H1 (cell line): Measurements from ENCODE around the gene HYAL4. TPM values are rescaled to one million over a fixed set of nuclear protein-coding genes. Genes with fewer than 3 reads are reported as not detected.

Experiments used
- CTCF ChIA-PET: fragments of 300-600 bp; sonication (Branson Sonifier 250); formaldehyde crosslinking; loops from one replicate; lab custom pipeline; 2021; ENCODE audit not compliant: partially characterized antibody; lab: Charles Lee
- POLR2A ChIA-PET: fragments of 300-600 bp; sonication (Branson Sonifier 250); formaldehyde crosslinking; loops from one replicate; lab custom pipeline; 2021; ENCODE audit warnings: inconsistent platforms; ENCODE audit not compliant: partially characterized antibody; lab: Charles Lee
- DNase-seq, 2 experiments: peaks; one replicate each; pipeline versions ENCODE4 v3.0.0 to v3.0.0-alpha.2; 2010 to 2022; ENCODE audit warnings: low spot score in 2 of 2, low read depth in 1 of 2, mixed read lengths in 1 of 2
- FAIRE-seq: peaks from 2 replicates; lab custom pipeline; 2011; peaks lifted over from hg19 to GRCh38; lab: Jason Lieb, UNC
- H2AFZ ChIP-seq: 2 replicates; pipeline ENCODE4 v1.8.1; 2012; ENCODE audit warnings: low read length, inconsistent platforms
- H2AK5ac ChIP-seq: 2 replicates; pipeline ENCODE4 v1.6.1; 2013; ENCODE audit warnings: low read depth, low read length
- H2BK120ac ChIP-seq: replicated peaks from 2 replicates; pipeline ENCODE3; 2013; ENCODE audit warnings: low read depth, low read length, inconsistent platforms
- H2BK12ac ChIP-seq: 2 replicates; pipeline ENCODE4 v1.6.1; 2013; ENCODE audit warnings: low read depth, low read length
- H2BK15ac ChIP-seq: 2 replicates; pipeline ENCODE4 v1.6.1; 2013; ENCODE audit warnings: low read length
- H2BK20ac ChIP-seq: 2 replicates; pipeline ENCODE4 v1.6.1; 2013; ENCODE audit warnings: low read length
- H2BK5ac ChIP-seq: 2 replicates; pipeline ENCODE4 v1.6.1; 2013; ENCODE audit warnings: low read depth, low read length
- H3K14ac ChIP-seq: 2 replicates; pipeline ENCODE4 v1.6.1; 2013; ENCODE audit warnings: inconsistent platforms; ENCODE audit not compliant: insufficient read length
- H3K18ac ChIP-seq: 2 replicates; pipeline ENCODE4 v1.6.1; 2013; ENCODE audit warnings: low read length; ENCODE audit errors: extremely low read depth
- H3K23ac ChIP-seq: 2 replicates; pipeline ENCODE4 v1.6.1; 2013; ENCODE audit warnings: inconsistent platforms; ENCODE audit not compliant: insufficient read length
- H3K23me2 ChIP-seq: 2 replicates; pipeline ENCODE4 v1.6.1; 2013; ENCODE audit warnings: low read depth, low read length
- H3K27ac ChIP-seq: 2 replicates; pipeline ENCODE4 v1.6.1; 2011; ENCODE audit warnings: low read depth, low read length, inconsistent platforms
- H3K27me3 ChIP-seq, 4 experiments: replicated peaks in 1 of 4; 1 replicate in 1 of 4; 2 replicates in 3 of 4; pipeline versions ENCODE4 v1.6.1 to v1.8.1; 2011 to 2013; ENCODE audit warnings: low read length in 3 of 4, mild to moderate bottlenecking in 3 of 4, inconsistent platforms in 2 of 4, mixed read lengths in 2 of 4, moderate library complexity in 1 of 4; ENCODE audit not compliant: control insufficient read depth in 3 of 4, insufficient read depth in 3 of 4; ENCODE audit errors: extremely low read depth in 1 of 4
- H3K36me3 ChIP-seq, 4 experiments: 2 replicates each; pipeline versions ENCODE4 v1.6.1 to v1.8.1; 2011 to 2013; ENCODE audit warnings: mild to moderate bottlenecking in 4 of 4, low read length in 3 of 4, moderate library complexity in 2 of 4, control low read depth in 1 of 4, inconsistent platforms in 1 of 4; ENCODE audit not compliant: insufficient read depth in 4 of 4, control insufficient read depth in 2 of 4
- H3K4ac ChIP-seq: replicated peaks from 2 replicates; pipeline ENCODE3; 2013; ENCODE audit warnings: low read length, low read depth, mixed read lengths, inconsistent platforms; ENCODE audit not compliant: insufficient read length
- H3K4me1 ChIP-seq, 4 experiments: replicated peaks in 1 of 4; 1 replicate in 1 of 4; 2 replicates in 3 of 4; pipeline versions ENCODE4 v1.6.1 to v1.8.1; 2011 to 2013; ENCODE audit warnings: low read length in 3 of 4, inconsistent platforms in 2 of 4, mixed read lengths in 1 of 4; ENCODE audit not compliant: insufficient read depth in 4 of 4, control insufficient read depth in 3 of 4
- H3K4me2 ChIP-seq, 2 experiments: 2 replicates each; pipeline versions ENCODE4 v1.6.1 to v1.8.1; 2011 to 2013; ENCODE audit warnings: low read depth in 2 of 2, low read length in 2 of 2, control low read depth in 1 of 2, inconsistent platforms in 1 of 2, mild to moderate bottlenecking in 1 of 2; ENCODE audit not compliant: insufficient read depth in 1 of 2
- H3K4me3 ChIP-seq, 4 experiments: fragments of 200-600, 300-600 bp in 1 of 4; sonication (generic), shearing (Covaris generic), sonication (Bioruptor Twin) in 1 of 4; 2 replicates each; pipeline versions ENCODE4 v1.5.1 to v1.8.1; 2011 to 2016; ENCODE audit warnings: low read length in 4 of 4, low read depth in 3 of 4, control low read depth in 2 of 4, inconsistent platforms in 2 of 4, mild to moderate bottlenecking in 2 of 4, mixed read lengths in 1 of 4, moderate library complexity in 1 of 4; ENCODE audit not compliant: insufficient read depth in 2 of 4; ENCODE audit errors: extremely low read depth in 1 of 4
- H3K56ac ChIP-seq: replicated peaks from 2 replicates; pipeline ENCODE3; 2013; ENCODE audit warnings: low read depth, mild to moderate bottlenecking, mixed read lengths, low read length, inconsistent platforms; ENCODE audit not compliant: insufficient read length
- H3K79me1 ChIP-seq: 2 replicates; pipeline ENCODE4 v1.6.1; 2013; ENCODE audit warnings: low read depth, low read length, control low read depth
- H3K79me2 ChIP-seq, 2 experiments: 2 replicates each; pipeline versions ENCODE4 v1.6.1 to v1.8.1; 2012 to 2013; ENCODE audit warnings: low read length in 2 of 2, mild to moderate bottlenecking in 2 of 2, inconsistent platforms in 1 of 2; ENCODE audit not compliant: insufficient read depth in 2 of 2, control insufficient read depth in 1 of 2
- H3K9ac ChIP-seq, 4 experiments: replicated peaks in 1 of 4; 1 replicate in 1 of 4; 2 replicates in 3 of 4; pipeline versions ENCODE4 v1.6.1 to v1.8.1; 2011 to 2013; ENCODE audit warnings: low read depth in 3 of 4, low read length in 3 of 4, control low read depth in 2 of 4, mild to moderate bottlenecking in 2 of 4, moderate library complexity in 2 of 4, inconsistent platforms in 1 of 4; ENCODE audit errors: extremely low read depth in 1 of 4
- H3K9me3 ChIP-seq, 2 experiments: 2 replicates each; pipeline versions ENCODE4 v1.6.1 to v1.8.1; 2012 to 2013; ENCODE audit warnings: mild to moderate bottlenecking in 2 of 2, moderate library complexity in 2 of 2, control low read depth in 1 of 2, inconsistent platforms in 1 of 2, low read depth in 1 of 2, low read length in 1 of 2, mixed read lengths in 1 of 2; ENCODE audit not compliant: insufficient read depth in 2 of 2
- H4K20me1 ChIP-seq, 2 experiments: replicated peaks in 1 of 2; 2 replicates each; pipeline versions ENCODE3 to v1.8.1; 2011 to 2013; ENCODE audit warnings: inconsistent platforms in 2 of 2, low read length in 2 of 2, mild to moderate bottlenecking in 1 of 2; ENCODE audit not compliant: insufficient read depth in 2 of 2, control insufficient read depth in 1 of 2
- H4K5ac ChIP-seq: 2 replicates; pipeline ENCODE4 v1.6.1; 2013; ENCODE audit warnings: low read length, low read depth, mixed read lengths, inconsistent platforms; ENCODE audit not compliant: insufficient read length
- H4K8ac ChIP-seq: 2 replicates; pipeline ENCODE4 v1.8.0; 2013; ENCODE audit warnings: mild to moderate bottlenecking, moderate library complexity, low read length, inconsistent platforms; ENCODE audit not compliant: insufficient read depth; ENCODE audit errors: extremely low read depth
- H4K91ac ChIP-seq: replicated peaks from 2 replicates; pipeline ENCODE3; 2013; ENCODE audit warnings: low read length, mixed read lengths, inconsistent platforms; ENCODE audit not compliant: insufficient read length
- ASH2L ChIP-seq: fragments of 200-600, 300-600 bp; sonication (generic); IDR thresholded peaks from one replicate; pipeline ENCODE4 v1.7.1; 2017; ENCODE audit warnings: low read length
- BCL11A ChIP-seq, 2 experiments: IDR thresholded peaks; one replicate each; pipeline ENCODE4 v1.6.1; 2011; ENCODE audit warnings: low read depth in 2 of 2, low read length in 2 of 2, mild to moderate bottlenecking in 2 of 2
- EGR1 ChIP-seq: IDR thresholded peaks from 2 replicates; pipeline ENCODE4 v1.6.1; 2011; ENCODE audit warnings: low read depth, low read length, borderline replicate concordance
- GTF2F1 ChIP-seq: IDR thresholded peaks from 2 replicates; pipeline ENCODE4 v1.6.1; 2012; ENCODE audit warnings: low read depth, low read length, improper control_type of control experiment, borderline replicate concordance
- HDAC6 ChIP-seq: IDR thresholded peaks from one replicate; pipeline ENCODE4 v1.7.1; 2012; ENCODE audit warnings: low read depth, mild to moderate bottlenecking, inconsistent platforms, low read length, moderate library complexity
- MAFK ChIP-seq: IDR thresholded peaks from 2 replicates; pipeline ENCODE4 v1.6.1; 2012; ENCODE audit warnings: low read depth, mild to moderate bottlenecking, improper control_type of control experiment, low read length
- RXRA ChIP-seq: IDR thresholded peaks from 2 replicates; pipeline ENCODE4 v1.6.1; 2011; ENCODE audit warnings: low read depth, mild to moderate bottlenecking, low read length, moderate library complexity; ENCODE audit not compliant: insufficient read depth
- ZNF274 ChIP-seq: IDR thresholded peaks from 2 replicates; pipeline ENCODE4 v1.7.0; 2012; ENCODE audit warnings: low read length, borderline replicate concordance; ENCODE audit errors: extremely low read depth
- WGBS, 2 experiments: shearing (Covaris generic) in 1 of 2; methylation state at CpG; one replicate each; pipeline versions ENCODE4 v1.1.6 to v1.1.7; 2013 to 2015; ENCODE audit warnings: low lambda C conversion rate in 2 of 2, mixed read lengths in 2 of 2, inconsistent platforms in 1 of 2, low coverage in 1 of 2, missing lambda C conversion rate in 1 of 2; ENCODE audit not compliant: insufficient replicate concordance in 2 of 2, insufficient coverage in 1 of 2, insufficient read length in 1 of 2; ENCODE audit errors: extremely low coverage in 1 of 2, missing lambda C conversion rate in 1 of 2; 5-methylcytosine and 5-hydroxymethylcytosine counted together
- polyA plus RNA-seq, 7 experiments: library from polyadenylated mRNA; depleted of rRNA in 3 of 7; stranded (reverse) in 5 of 7; unstranded in 2 of 7; fragments of >200 nt in 5 of 7; fragments of 200-250 nt in 2 of 7; gene quantifications; 1 replicate in 5 of 7; 2 replicates in 1 of 7; 4 replicates in 1 of 7; pipeline versions ENCODE4 v1.2.1 to v1.2.3, GENCODE V29; 2011 to 2013; ENCODE audit warnings: missing spikeins in 2 of 7, mixed read lengths in 2 of 7
- total RNA-seq: library from RNA; stranded (reverse); fragmentation: NEBNext Ultra II Directional; extraction: Animal tissue kit (Norgen Biotek cat#: 25700); gene quantifications from 2 replicates; pipeline ENCODE4 v1.2.1, GENCODE V29; 2021

Gene HYAL4
- total and polyA plus RNA-seq, 2 of the 8 experiments (the other 6 are each of a cell fraction or from before 2014, with no cell fraction given), result not detected

- no peaks in the 10 kb centered on the region for H3K79me2 ChIP-seq
- H3K23me2 ChIP-seq, result no peaks in the 10 kb centered on the region
- no peak for TF ChIP-seq ASH2L
- TF ChIP-seq HDAC6, result no peak
- no peak for TF ChIP-seq BCL11A (IDR thresholded peaks at IDR 0.05; ENCODE audit: low read depth in 2 of 2, low read length in 2 of 2)
- TF ChIP-seq RXRA, result no peak
- TF ChIP-seq GTF2F1, result no peak
- no peak for TF ChIP-seq EGR1
- TF ChIP-seq MAFK, result no peak
- TF ChIP-seq ZNF274, result no peak
Observed at GRCh38 chr7:123863461-123863860, 18.5 kb downstream of the HYAL4 start.

More at GRCh38 chr7:123863461-123863860, 18.5 kb downstream of the HYAL4 start:
- Histone ChIP-seq H3K56ac (no peak overlapping the region), H3K9me3 (0 out of 4 replicates have a peak, but pooled peaks cover 3% of the 10 kb centered on the region in 2 experiments), H4K5ac (no peak overlapping the region), H2AFZ (no peak overlapping the region), H3K4me1 (peaks cover 0 to 2% (median 1%) of the 10 kb centered on the region in 4 experiments; a peak in 1 of 7 replicates), H2AK5ac (no peak overlapping the region), H3K4me2 (no peak overlapping the region), H3K4me3 (no peak overlapping the region), H3K18ac (no peak overlapping the region), H4K8ac (no peak overlapping the region), H3K79me1 (no peaks in the 10 kb centered on the region), H3K36me3 (no peaks in the 10 kb centered on the region), H3K14ac (no peak overlapping the region), H2BK20ac (no peak overlapping the region), H2BK5ac (no peak overlapping the region), H3K27me3 (no peaks in the 10 kb centered on the region), H4K20me1 (no peaks in the 10 kb centered on the region), H3K23ac (no peak overlapping the region), H2BK15ac (no peak overlapping the region), H4K91ac (no peak overlapping the region), H3K27ac (no peak overlapping the region), H3K9ac (no peak overlapping the region), H2BK120ac (no peak overlapping the region), H3K4ac (no peak overlapping the region), H2BK12ac (no peak overlapping the region)
- POLR2A ChIA-PET, result no interaction called here
- FAIRE-seq, result no peak
- 95% methylated on average over 1 of the region's 1 CpG; no CpG with 5 or more reads in 1 of the 2 experiments for WGBS, 2 experiments
- CTCF ChIA-PET, result interaction anchor here (0.7 to 4.1 kb wide), 8 partner anchors 13 to 227 kb away, joined by 3 to 64 read pairs (median 18); partner anchors contain the start of gene HYAL4
- DNase-seq, result no peak
